C4-2B (cell line): ENCODE results near the gene AXIN1.

Source experiments
- ZFX ChIP-seq: fragments of 450-650 bp; IDR thresholded peaks from 2 replicates; pipeline ENCODE4 v1.6.1; 2017
- TF ChIP-seq, protein P1 (sequence below): fragments of 450-650 bp; conservative IDR thresholded peaks from 2 replicates; pipeline ENCODE4 v1.5.1; 2017; ENCODE audit warnings: mild to moderate bottlenecking

DNA sequence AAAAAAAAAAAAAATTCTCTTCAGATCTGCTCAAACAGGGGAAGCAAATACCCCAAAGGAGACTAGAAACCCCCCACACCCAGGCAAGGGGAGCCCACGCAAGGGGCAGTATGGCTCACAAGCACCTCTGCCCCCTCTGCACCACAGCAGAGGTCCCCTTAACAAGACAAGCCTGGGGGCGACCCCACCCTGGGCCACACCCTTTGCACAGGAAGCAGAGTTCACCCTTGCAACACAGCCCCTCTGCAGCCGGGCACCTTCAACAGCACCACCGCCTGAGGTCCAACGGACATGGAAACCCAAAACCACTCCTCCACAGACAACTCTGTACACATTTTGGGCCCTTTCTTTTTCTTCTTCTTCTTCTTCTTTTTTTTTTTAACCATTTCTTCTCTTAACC lies 12.8 kb downstream of the AXIN1 start:
- TF ChIP-seq, protein P1, sequence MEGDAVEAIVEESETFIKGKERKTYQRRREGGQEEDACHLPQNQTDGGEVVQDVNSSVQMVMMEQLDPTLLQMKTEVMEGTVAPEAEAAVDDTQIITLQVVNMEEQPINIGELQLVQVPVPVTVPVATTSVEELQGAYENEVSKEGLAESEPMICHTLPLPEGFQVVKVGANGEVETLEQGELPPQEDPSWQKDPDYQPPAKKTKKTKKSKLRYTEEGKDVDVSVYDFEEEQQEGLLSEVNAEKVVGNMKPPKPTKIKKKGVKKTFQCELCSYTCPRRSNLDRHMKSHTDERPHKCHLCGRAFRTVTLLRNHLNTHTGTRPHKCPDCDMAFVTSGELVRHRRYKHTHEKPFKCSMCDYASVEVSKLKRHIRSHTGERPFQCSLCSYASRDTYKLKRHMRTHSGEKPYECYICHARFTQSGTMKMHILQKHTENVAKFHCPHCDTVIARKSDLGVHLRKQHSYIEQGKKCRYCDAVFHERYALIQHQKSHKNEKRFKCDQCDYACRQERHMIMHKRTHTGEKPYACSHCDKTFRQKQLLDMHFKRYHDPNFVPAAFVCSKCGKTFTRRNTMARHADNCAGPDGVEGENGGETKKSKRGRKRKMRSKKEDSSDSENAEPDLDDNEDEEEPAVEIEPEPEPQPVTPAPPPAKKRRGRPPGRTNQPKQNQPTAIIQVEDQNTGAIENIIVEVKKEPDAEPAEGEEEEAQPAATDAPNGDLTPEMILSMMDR = no peak
- no peak for TF ChIP-seq ZFX
